ENCODE data around the gene CD151.

The CD151 gene

DNA sequence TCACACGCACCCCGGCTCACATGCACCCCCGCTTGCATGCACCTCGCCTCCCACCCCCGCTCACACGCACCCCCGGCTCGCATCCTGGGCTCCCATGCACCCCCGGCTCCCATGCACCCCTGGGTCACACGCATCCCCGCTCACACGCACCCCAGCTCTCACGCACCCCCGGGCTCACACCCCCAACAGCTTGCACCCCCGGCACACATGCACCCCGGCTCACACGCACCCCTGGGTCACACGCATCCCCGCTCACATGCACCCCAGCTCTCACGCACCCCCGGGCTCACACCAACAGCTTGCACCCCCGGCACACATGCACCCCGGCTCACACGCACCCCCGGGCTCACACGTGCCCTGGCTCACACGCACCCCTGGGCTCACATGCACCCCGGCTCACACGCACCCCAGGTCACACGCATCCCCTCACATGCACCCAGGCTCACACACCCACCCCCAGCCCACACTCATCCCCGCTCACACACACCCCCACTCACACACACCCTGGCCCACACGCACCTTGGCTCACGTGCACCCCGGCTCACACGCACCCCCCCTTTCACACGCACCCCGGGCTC lies 26.1 kb downstream of the CD151 start:
- H3K4me3 ChIP-seq (ENCODE audit: low read depth, low read length) = no peak overlapping the region
- TF ChIP-seq, protein P1, sequence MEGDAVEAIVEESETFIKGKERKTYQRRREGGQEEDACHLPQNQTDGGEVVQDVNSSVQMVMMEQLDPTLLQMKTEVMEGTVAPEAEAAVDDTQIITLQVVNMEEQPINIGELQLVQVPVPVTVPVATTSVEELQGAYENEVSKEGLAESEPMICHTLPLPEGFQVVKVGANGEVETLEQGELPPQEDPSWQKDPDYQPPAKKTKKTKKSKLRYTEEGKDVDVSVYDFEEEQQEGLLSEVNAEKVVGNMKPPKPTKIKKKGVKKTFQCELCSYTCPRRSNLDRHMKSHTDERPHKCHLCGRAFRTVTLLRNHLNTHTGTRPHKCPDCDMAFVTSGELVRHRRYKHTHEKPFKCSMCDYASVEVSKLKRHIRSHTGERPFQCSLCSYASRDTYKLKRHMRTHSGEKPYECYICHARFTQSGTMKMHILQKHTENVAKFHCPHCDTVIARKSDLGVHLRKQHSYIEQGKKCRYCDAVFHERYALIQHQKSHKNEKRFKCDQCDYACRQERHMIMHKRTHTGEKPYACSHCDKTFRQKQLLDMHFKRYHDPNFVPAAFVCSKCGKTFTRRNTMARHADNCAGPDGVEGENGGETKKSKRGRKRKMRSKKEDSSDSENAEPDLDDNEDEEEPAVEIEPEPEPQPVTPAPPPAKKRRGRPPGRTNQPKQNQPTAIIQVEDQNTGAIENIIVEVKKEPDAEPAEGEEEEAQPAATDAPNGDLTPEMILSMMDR (IDR thresholded peaks at IDR 0.05; ENCODE audit: low read depth, low read length) = no peak

DNA sequence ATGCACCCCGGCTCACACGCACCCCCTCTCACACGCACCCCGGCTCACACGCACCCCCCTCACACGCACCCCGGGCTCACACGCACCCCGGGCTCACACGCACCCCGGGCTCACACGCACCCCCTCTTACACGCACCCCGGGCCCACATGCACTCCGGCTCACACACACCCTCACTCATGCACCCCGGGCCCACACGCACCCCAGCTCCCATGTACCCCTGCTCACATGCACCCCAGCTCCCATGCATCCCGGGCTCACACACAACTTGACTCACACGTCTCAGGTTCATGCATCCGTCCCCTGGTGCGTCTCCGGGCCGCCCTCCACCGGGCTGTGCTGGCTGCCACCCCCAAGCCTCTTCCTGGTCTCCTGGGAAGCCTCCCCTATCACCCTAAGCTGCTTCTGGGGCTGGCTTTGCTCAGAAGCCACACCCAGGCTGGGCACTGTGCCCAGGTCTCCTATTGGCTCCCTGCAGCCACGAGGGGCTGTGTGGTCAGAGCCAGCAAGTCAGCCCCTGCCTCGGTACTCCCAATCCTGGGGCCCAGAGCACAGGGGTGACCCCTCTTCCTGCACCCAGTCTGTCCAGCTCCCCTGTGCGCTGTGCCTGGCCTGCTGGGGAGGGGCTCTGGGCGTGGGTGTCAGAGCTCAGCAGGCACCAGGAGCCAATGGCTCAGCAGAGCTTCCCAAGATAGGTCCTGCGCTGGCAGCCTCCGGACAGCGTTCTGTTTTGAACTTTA lies 26.8 kb downstream of the CD151 start:
- H3K4me3 ChIP-seq (ENCODE audit: low read depth, low read length) = 0 out of 2 replicates have a peak overlapping the region, but pooled peaks have one; percentile 12
- TF ChIP-seq, protein P1 (IDR thresholded peaks at IDR 0.05; ENCODE audit: low read depth, low read length) = no peak

DNA sequence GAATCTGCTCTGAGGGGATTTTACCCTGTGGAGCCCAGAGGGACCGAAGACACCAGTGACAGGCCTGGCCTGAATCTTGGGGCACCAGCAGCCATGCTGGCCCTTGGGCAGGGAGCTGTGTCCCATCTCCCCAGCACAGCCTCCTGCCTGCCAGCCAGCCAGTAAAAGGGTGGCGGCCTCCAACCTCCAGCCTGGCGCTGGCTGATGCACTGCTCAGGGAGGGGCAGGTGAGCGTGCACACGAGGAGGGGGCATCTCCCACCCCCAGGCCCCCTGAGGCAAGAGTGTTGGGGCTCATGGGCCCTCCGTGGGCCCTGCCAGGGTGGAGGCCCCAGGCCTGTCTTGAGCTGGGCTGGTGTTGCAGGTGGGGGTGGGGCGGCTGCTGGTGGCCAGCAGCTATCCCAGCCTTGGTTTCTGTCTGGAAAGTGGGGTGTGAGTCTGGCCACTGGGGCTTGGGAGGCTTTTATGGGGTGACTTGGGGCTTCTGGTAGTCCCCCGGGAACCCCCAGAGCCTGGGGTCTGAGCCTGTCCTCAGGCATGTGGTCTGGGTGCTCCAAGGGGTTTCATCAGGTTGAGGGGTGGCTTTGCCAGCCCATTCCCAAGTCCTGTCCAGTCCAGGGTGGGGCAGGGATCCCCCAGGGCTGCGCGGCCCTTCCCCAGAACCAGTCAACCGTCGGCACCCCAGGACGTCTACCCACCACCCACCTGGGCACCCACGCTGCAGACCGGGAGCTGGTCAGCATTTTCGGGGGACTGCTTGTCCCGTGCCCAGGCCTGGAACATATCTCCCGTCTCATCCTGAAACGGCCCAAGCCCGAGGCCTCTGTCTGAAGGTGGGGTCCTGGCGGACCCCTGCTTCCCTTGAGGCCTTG lies 27.7 kb downstream of the CD151 start:
- TF ChIP-seq, protein P1 (IDR thresholded peaks at IDR 0.05; ENCODE audit: low read depth, low read length) = no peak
- no peak overlapping the region for H3K4me3 ChIP-seq (ENCODE audit: low read depth, low read length)

DNA sequence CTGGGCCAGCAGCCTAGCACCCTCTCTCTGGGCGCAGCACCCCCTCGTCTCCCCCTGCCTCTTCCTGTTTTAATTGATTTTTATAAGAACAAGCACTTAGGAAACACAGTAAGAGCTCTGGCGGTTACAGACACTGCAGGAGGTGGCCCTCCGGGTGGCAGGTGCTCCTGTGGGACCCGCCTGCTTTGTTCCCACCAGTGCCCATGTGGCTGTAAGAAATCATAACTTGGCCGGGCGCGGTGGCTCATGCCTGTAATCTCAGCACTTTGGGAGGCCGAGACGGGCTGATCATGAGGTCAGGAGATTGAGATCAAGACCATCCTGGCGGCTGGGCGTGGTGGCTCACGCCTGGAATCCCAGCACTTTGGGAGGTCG lies 28.3 kb downstream of the CD151 start:
- no peak overlapping the region for H3K4me3 ChIP-seq (ENCODE audit: low read depth, low read length)
- TF ChIP-seq, protein P1 (IDR thresholded peaks at IDR 0.05; ENCODE audit: low read depth, low read length) = no peak

DNA sequence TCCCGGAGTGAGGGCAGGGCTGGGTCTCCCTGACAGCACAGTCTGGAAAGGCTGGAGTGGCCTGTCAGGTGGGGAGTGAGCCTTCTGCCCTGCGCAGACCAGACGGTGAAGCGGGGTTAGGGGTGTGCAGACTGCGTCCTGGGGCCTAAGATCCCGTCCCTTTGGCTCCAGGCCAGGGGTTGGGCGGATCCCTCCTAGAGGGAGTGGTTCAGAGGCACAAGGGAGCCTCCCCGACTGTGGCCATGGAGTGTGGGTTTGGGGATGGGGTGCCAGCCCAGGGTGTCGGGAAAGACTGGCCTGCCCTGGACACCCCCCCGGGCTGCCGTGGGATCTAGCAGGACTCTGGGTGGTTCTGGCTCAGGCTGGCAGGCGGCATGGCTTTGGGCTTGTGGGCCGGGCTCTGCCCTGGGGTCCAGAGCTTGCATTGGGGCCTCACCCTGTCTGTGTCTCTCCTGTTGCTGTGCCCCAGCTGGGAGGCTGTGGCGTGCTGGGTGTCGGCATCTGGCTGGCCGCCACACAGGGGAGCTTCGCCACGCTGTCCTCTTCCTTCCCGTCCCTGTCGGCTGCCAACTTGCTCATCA lies 29.4 kb downstream of the CD151 start:
- H3K4me3 ChIP-seq (ENCODE audit: low read depth, low read length) = no peak overlapping the region
- TF ChIP-seq, protein P1 (IDR thresholded peaks at IDR 0.05; ENCODE audit: low read depth, low read length) = no peak

DNA sequence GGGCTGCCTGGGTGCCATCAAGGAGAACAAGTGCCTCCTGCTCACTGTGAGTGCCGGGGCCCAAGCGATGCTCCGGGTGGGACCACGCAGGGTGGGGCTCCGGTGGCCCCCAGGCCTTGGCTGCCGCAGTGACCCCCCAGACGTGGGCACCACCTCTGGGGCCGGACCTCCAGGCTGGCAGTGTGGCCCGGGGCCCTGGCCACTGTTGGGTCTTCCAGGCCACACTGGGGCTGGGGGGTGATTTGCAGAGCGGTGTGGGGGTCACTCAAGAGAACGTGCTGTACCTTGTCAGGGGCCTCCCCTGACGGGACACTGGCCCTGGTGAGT lies 29.9 kb downstream of the CD151 start:
- no peak overlapping the region for H3K4me3 ChIP-seq (ENCODE audit: low read depth, low read length)
- TF ChIP-seq, protein P1 (IDR thresholded peaks at IDR 0.05; ENCODE audit: low read depth, low read length) = no peak

All from WI38 (cell line).